D721Med (cell line): ENCODE measurements around the gene ZNF768.

Experiments
- DNase-seq: peaks from one replicate; pipeline ENCODE4 v3.0.0; 2011; ENCODE audit warnings: low spot score; ENCODE audit not compliant: insufficient read length
- FAIRE-seq: peaks from 2 replicates; lab custom pipeline; 2011; peaks lifted over from hg19 to GRCh38; lab: Jason Lieb, UNC
- CTCF ChIP-seq: IDR thresholded peaks from 2 replicates; pipeline ENCODE4 v1.5.1; 2012; ENCODE audit warnings: mild to moderate bottlenecking, control low read depth; ENCODE audit not compliant: insufficient read depth; ENCODE audit errors: missing control alignments

Gene ZNF768

GRCh38 chr16:30526137-30526822 lies at the start of gene ZNF768:
TSS of gene ZNF768 (minus strand) at chr16:30526566. CDS start at chr16:30526413, 153 bp downstream.
- TF ChIP-seq CTCF: no peak
- FAIRE-seq: no peak
- peak; percentile 67 for DNase-seq

- FAIRE-seq: no peak
- TF ChIP-seq CTCF: no peak
- no peak for DNase-seq
Measured at GRCh38 chr16:30574678-30575077, 48.3 kb upstream of the ZNF768 start.

DNA sequence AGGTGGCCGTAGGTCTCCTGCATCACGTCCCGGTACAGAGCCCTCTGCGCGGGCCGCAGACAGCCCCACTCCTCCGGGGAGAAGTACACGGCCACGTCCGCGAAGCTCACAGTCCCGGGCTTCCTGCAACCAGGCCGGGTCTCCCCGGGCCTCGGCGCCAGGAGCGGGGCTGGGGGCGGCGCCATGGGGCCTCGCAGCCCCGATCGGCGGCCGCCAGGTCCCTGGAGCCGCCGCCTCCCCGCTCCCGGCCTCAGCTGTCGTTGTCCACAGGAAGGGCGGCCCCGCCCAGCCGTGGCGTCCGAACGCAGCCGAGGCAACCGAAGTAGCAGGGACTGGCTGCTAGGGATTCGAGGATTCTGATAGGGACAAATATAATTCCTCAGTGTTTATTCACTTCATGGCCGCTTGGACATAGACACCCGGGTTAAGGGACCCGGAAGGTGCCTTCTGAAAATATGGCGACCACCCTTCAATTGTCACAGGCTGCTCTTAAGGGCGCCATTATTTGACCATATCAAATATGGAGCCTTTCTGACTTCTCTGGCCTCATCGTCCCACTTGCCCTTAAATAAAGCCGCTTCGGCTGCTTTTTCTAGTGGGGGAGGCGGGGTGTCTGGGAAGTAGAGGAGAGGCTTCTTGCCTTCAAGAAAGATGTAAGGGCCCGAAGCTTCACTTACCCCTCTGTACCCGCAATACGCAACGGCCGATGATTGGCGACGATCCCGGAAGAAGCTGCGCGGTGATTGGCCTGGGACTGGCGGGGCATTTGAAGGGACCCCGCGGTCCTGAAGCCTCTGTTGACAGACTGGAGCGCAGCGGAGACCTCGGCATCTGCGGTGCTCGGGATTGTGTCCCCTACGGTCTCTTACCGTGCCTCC lies 45.3 kb upstream of the ZNF768 start, which contains the start of gene ZNF688:
TSS of gene ZNF688 (minus strand) at position 270 of the 878 bp plus-strand sequence. CDS start at position 185, 85 bp downstream.
- FAIRE-seq (no peak), DNase-seq (peak; percentile 88)
- TF ChIP-seq CTCF: no peak

GRCh38 chr16:30570636-30571444 lies 44.5 kb upstream of the ZNF768 start:
- FAIRE-seq (no peak), DNase-seq (peak; percentile 47)
- TF ChIP-seq CTCF: no peak

- no peak for TF ChIP-seq CTCF
- FAIRE-seq (no peak), DNase-seq (no peak)
Measured at GRCh38 chr16:30569746-30570635, 43.6 kb upstream of the ZNF768 start.

DNA sequence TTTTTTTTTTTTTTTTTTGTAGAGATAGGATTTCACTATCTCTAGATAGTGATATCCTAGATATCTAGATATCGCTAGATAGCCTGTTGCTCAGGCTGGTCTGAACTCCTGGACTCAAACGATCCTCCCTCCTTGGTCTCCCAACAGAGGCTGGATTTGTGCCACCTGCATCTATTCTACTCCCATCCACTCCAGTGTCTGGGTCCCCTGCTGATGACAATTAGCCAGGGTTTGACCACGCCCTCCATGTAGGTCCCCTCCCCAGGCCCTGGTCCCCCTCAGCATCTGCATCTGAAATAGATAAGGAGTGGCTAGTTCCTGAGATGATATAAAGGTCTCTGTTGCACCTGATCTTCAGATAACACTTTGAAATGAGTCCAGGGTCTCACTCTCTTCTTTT lies 42.9 kb upstream of the ZNF768 start:
- no peak for FAIRE-seq
- DNase-seq: no peak
- TF ChIP-seq CTCF: no peak
